Naive B cell (primary cell): ENCODE measurements around the gene SLC9C2. TPM values are rescaled to one million over a fixed set of nuclear protein-coding genes. Genes with fewer than 3 reads are reported as not detected.
"Not testable (repeated sequence)": the region's sequence is repeated elsewhere in the genome, so short reads cannot be mapped to it uniquely, and the experiment has no call there.

Experiments
- ATAC-seq, 2 donors: fragments of 150-1000 bp; cut with Tn5 transposase; 2 replicates each; pipeline ENCODE4 v1.10.0; 2021; ENCODE audit warnings: low read depth in 2 of 2, mild to moderate bottlenecking in 2 of 2, moderate library complexity in 2 of 2
- DNase-seq: peaks from one replicate; pipeline ENCODE4 v3.0.0; 2022
- H3K27ac Mint-ChIP-seq, 6 donors: one replicate each; pipeline ENCODE4 v1.8.0; 2020 to 2022; ENCODE audit warnings: mild to moderate bottlenecking in 6 of 6, mixed read lengths in 6 of 6, moderate library complexity in 5 of 6, inconsistent platforms in 2 of 6
- H3K27me3 Mint-ChIP-seq, 3 donors: one replicate each; pipeline ENCODE4 v1.8.0; 2021 to 2022; ENCODE audit warnings: mixed read lengths in 3 of 3, mild to moderate bottlenecking in 1 of 3
- H3K36me3 Mint-ChIP-seq, 2 donors: one replicate each; pipeline ENCODE4 v1.8.0; 2020 to 2022; ENCODE audit warnings: mixed read lengths in 2 of 2, inconsistent platforms in 1 of 2, mild to moderate bottlenecking in 1 of 2
- H3K4me1 Mint-ChIP-seq, 3 donors: one replicate each; pipeline ENCODE4 v1.8.0; 2020 to 2022; ENCODE audit warnings: mixed read lengths in 3 of 3, inconsistent platforms in 1 of 3, mild to moderate bottlenecking in 1 of 3, moderate library complexity in 1 of 3
- H3K4me3 Mint-ChIP-seq, 8 donors: one replicate each; pipeline ENCODE4 v1.8.0; 2020 to 2022; ENCODE audit warnings: mild to moderate bottlenecking in 8 of 8, mixed read lengths in 8 of 8, moderate library complexity in 8 of 8, inconsistent platforms in 2 of 8
- H3K9me3 Mint-ChIP-seq, 7 donors: one replicate each; pipeline ENCODE4 v1.8.0; 2020 to 2022; ENCODE audit warnings: mixed read lengths in 7 of 7, mild to moderate bottlenecking in 5 of 7, inconsistent platforms in 2 of 7, moderate library complexity in 1 of 7
- polyA plus RNA-seq, 6 donors: library from polyadenylated mRNA; unstranded; fragments of 300-500 nt; fragmentation: Illumina TruSeq; gene quantifications; one replicate each; pipeline ENCODE4 v1.2.3, GENCODE V29; 2021; ENCODE audit warnings: low read depth in 6 of 6

Gene SLC9C2
- polyA plus RNA-seq, 6 donors from 2014 or later = not detected

DNA sequence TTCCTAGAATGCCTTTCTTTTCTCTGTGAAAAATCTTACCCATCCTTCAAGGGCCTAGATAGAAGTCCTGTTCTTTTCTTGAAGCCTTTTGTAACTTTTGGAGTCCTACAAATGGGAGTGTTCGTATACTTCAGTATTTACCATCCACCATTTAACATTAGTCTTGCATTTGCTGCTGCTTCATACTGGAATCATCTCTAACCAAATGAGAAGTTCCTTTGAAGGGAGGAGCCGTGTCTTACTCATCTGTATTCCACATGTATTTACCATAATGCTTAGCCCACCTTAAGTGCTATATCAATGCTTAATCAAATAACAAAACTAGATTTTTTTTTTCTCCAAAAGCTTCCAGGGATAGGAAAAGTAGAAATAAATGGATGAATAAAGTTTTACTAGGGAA lies 118.6 kb downstream of the SLC9C2 start:
- peaks cover 3 to 14% (median 10%) of the 10 kb centered on the region in 3 donors for H3K4me1 Mint-ChIP-seq
- H3K27me3 Mint-ChIP-seq = no peaks in the 10 kb centered on the region
- ATAC-seq (no peak), DNase-seq (no peak)
- peaks cover 43 to 66% of the 10 kb centered on the region in 2 donors for H3K36me3 Mint-ChIP-seq
- H3K4me3 Mint-ChIP-seq = no peak overlapping the region
- H3K27ac Mint-ChIP-seq = peak overlapping the region in 1 of 6 donors; percentile 28
- no peaks in the 10 kb centered on the region for H3K9me3 Mint-ChIP-seq

DNA sequence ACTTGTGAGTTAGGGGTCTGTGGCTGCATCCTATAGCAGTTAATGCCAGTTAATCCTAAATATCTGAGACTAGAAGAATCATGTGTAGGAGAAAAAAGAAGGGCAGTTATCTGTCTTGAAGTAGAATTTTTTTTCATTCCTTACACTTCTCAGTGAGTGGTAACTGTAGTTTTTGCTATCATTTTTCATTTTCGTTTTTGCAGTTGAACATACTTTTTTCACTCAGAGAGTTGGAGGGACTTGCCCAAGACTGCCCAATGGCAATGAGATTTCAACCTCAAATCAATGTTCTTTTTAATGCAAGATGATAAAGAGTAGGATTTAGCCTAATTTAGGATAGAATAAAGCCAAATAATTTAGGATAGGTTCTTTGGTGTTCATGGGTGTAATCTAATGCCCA lies 120.2 kb downstream of the SLC9C2 start:
- Mint-ChIP-seq H3K9me3 (no peaks in the 10 kb centered on the region), H3K4me3 (no peak overlapping the region), H3K27me3 (no peaks in the 10 kb centered on the region), H3K27ac (no peak overlapping the region), H3K4me1 (peaks cover 17 to 25% (median 19%) of the 10 kb centered on the region in 3 donors), H3K36me3 (peaks cover 43 to 50% of the 10 kb centered on the region in 2 donors)
- DNase-seq (no peak), ATAC-seq (no peak)

DNA sequence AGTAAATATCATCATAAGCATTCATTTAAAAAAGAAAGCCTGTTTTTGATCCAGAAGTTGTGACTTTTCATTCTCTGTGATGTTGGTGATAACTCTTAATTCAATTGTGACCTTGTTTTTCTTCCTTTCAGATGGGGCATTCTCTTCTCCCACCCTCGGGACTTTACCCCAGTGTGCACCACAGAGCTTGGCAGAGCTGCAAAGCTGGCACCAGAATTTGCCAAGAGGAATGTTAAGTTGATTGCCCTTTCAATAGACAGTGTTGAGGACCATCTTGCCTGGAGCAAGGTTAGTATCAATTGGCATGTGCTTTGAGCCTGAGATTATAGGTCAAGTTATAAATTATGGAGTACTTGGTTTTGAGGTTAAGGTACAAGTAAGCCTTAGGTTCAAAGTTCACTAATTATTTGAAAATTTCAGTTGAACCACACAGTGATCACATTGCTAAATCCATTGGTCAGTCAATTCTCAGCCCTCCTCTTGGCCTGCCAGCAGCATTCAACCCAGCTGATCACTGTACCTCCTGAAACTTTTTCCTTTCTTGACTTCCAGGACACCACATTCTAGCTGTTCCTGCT lies 121.6 kb downstream of the SLC9C2 start:
- Mint-ChIP-seq H3K4me3 (peak overlapping the region in 1 of 8 donors; percentile 75), H3K27me3 (no peaks in the 10 kb centered on the region), H3K4me1 (peaks cover 20 to 29% (median 21%) of the 10 kb centered on the region in 3 donors), H3K9me3 (no peaks in the 10 kb centered on the region), H3K27ac (peak overlapping the region in 1 of 6 donors; percentile 60), H3K36me3 (peaks cover 32 to 36% of the 10 kb centered on the region in 2 donors)
- DNase-seq = no peak
- no peak for ATAC-seq

DNA sequence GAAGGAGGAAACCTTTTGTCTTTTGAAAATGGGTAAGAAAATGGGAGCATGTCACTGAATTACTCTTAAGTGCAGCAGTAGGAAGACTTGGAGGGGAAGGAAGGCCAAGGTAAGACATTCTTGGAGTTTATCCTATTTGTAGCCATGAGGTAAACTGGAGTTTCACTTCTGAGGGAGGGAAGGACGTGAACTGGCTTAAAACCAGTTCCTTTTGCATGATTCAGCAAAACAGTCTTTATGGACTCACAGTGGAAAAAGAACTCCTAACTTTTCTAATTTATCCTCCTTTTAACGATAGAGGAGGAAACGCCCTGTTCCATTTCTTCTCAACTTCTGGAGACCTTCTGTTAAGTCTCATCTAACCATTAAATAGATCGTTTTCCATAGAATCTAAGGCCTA lies 123.2 kb downstream of the SLC9C2 start:
- ATAC-seq = no peak
- H3K27me3 Mint-ChIP-seq = no peaks in the 10 kb centered on the region
- peak overlapping the region in 1 of 8 donors; percentile 89 for H3K4me3 Mint-ChIP-seq
- H3K4me1 Mint-ChIP-seq = peaks cover 33 to 36% (median 35%) of the 10 kb centered on the region in 3 donors
- H3K27ac Mint-ChIP-seq = peak overlapping the region in 2 of 6 donors; percentile 25 to 49
- DNase-seq = no peak
- no peaks in the 10 kb centered on the region for H3K9me3 Mint-ChIP-seq
- peaks cover 18 to 22% of the 10 kb centered on the region in 2 donors for H3K36me3 Mint-ChIP-seq

DNA sequence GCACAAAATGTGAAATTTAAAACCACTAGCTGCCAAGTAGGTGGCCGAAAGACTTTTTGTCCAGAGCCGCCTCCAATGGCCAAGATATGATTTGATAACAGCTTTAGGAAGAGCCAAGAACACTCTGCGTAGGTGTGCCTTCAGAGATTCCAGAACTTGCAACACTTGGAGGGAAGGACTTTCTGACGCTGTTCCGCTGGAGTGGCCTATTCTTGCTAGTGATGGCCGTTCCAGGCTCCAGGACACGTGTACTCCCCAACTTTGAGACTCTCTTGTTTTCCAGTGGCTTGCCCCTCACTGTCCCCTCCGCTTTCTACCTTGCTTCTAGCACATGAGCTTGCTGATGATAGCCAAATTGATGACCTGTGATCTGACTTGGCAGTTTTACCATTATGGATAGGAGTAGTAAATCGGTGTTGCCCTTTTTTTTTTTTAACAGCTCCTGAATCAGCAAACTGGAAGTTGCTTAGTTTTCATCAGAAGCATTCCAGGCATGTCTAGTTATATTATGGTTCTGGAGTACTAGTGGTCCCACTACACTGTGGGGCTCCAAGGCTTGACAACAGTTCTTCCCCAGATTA lies 124.7 kb downstream of the SLC9C2 start:
- Mint-ChIP-seq H3K27ac (peak overlapping the region in 3 of 6 donors; percentile 70 to 90 (median 80)), H3K9me3 (no peaks in the 10 kb centered on the region), H3K27me3 (no peaks in the 10 kb centered on the region), H3K36me3 (peaks cover 13 to 16% of the 10 kb centered on the region in 2 donors), H3K4me1 (peaks cover 40 to 44% (median 42%) of the 10 kb centered on the region in 3 donors), H3K4me3 (peak overlapping the region; percentile 88 to 95 (median 92))
- DNase-seq = no peak
- no peak for ATAC-seq

DNA sequence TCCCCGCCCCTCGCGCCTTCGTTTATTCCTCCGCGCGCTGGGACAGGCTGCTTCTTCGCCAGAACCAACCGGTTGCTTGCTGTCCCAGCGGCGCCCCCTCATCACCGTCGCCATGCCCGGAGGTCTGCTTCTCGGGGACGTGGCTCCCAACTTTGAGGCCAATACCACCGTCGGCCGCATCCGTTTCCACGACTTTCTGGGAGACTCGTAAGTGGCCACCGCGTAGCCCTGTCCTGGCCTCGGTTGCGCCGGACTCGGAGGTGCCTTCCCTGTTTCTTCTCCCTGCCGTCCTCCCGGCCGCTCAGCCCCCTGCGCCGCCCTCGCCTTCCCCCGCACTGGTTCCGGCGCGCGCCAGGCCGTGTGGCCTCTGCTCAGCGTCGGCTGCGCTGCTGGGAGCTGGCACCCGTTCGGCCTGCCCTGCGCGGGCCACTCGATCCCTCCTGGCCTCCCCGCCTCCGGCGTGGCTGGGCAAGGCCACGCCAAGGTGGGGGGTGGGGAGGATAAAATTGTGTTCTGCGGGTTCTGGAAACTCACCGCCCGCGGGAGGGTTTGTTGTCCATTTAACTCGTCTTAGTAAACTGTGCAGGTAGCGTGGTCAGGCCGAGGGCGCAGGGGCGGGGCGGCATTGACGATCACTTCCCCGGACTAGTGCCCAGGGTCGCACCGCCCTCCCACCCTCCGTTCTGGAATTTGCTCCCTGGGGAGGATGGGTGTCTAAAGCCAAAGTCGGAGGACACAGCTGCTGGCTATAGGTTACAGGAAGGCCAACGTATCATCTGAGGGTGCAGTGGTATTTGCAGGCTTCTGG lies 125.4 kb downstream of the SLC9C2 start, which contains the start of gene PRDX6:
Gene PRDX6 (plus strand): TSS at position 50 of the 808 bp plus-strand sequence. CDS start 63 bp downstream, at position 113.
- Mint-ChIP-seq H3K9me3 (no peaks in the 10 kb centered on the region), H3K27me3 (no peaks in the 10 kb centered on the region), H3K27ac (peak within 1 kb of the TSS; percentile 83 to 96 (median 92)), H3K4me1 (peaks cover 40 to 44% (median 42%) of the 10 kb centered on the region in 3 donors), H3K4me3 (peak within 1 kb of the TSS; percentile 89 to 97 (median 94)), H3K36me3 (peaks cover 12 to 14% of the 10 kb centered on the region in 2 donors)
- DNase-seq = peak; percentile 76
- ATAC-seq = peak; percentile 22 to 24

DNA sequence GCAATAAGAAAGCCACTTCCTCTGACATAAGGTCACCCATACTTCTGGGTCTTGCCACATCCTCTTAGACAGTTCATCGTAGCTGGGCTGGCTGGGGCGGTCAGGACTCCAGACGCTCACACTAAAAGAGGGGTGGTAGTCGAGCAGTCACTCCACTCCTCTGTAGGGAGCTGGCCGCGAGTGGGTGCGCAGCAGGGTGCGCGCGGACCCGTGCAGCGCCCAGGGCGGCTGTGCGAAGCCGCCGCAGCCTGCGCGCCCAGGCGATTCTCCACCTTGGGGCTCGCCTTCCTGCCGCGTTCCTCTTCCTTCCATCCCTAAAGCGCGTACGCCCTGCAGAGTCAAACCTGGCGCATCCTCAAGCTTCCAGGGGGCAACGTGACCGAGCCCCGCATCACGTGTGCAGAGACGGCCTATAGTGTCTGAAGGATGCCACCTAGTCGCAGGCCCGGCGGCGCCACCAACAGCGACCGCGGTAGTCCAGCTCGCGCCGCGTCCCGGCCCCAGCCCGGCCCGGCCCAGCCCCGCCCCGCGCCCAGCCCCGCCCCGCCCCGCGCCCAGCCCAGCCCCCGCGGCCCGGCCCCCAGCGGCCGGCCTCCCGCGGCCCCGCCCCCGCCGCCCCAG lies 126.1 kb downstream of the SLC9C2 start:
- Mint-ChIP-seq H3K27me3 (no peaks in the 10 kb centered on the region), H3K9me3 (peaks cover 0 to 5% (median 1%) of the 10 kb centered on the region in 7 donors), H3K36me3 (peaks cover 10% of the 10 kb centered on the region in 2 donors), H3K27ac (peak overlapping the region; percentile 83 to 96 (median 92)), H3K4me1 (peaks cover 39 to 44% (median 42%) of the 10 kb centered on the region in 3 donors), H3K4me3 (peak overlapping the region; percentile 89 to 97 (median 94))
- DNase-seq (peak; percentile 80), ATAC-seq (peak; percentile 89 to 91)

DNA sequence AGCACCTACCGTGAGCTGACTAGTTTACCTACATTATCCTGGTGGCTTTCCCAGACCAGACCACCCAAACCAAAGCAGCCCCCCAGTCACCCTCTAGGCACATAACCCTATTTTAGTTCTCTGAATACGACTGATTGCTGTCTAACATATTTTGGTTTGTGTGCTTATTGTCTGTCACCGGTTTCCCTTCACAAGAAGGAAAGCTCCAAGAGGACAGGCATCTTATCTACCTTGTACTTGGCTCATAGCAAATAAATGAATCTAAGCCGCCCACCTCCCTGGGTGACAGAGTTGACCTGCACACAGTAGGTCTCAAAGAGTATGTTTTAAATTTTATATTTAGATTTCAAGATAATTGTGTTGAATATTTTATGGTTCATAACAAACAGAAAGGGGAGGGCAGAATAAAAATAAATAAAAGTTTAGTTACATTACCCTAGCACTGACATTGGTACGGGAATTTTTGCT lies 126.6 kb downstream of the SLC9C2 start:
- peaks cover 36 to 44% (median 42%) of the 10 kb centered on the region in 3 donors for H3K4me1 Mint-ChIP-seq
- DNase-seq = no peak
- H3K4me3 Mint-ChIP-seq = peak overlapping the region; percentile 89 to 97 (median 94)
- H3K27me3 Mint-ChIP-seq = no peaks in the 10 kb centered on the region
- no peak for ATAC-seq
- peaks cover 9 to 10% of the 10 kb centered on the region in 2 donors for H3K36me3 Mint-ChIP-seq
- H3K9me3 Mint-ChIP-seq = peaks cover 0 to 10% (median 6%) of the 10 kb centered on the region in 7 donors
- peak overlapping the region in 4 of 6 donors; percentile 87 to 96 (median 94) for H3K27ac Mint-ChIP-seq

DNA sequence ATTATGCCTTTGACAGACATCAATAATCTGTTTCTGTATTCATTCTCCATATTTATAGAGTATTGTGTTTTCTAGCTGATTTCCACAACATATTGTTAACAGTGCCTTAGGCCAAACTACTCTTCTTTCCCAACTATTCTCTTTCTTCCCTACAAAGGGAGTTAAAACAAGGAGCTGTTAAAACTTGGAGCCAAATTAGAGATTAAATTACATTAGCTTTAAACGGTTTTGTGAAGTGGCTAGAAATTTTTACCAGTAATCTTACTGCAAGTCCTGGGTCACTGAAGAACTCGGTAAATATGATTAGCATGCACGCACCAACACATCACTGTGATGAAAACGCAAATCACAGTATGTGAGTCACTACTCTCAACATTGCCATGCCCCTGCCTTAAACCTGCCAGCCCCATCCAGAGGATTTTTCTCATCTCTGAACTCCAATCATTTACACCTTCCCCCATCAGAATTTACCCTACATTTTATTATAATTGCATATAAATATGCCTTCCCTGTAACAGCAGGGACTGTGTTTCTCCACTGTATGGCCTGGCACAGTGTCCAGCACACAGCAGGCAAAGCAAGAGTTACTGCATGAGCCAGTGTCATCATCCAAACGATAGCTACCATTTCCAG lies 127.2 kb downstream of the SLC9C2 start:
- Mint-ChIP-seq H3K4me1 (peaks cover 36 to 44% (median 42%) of the 10 kb centered on the region in 3 donors), H3K36me3 (peaks cover 9% of the 10 kb centered on the region in 2 donors), H3K27me3 (no peaks in the 10 kb centered on the region), H3K9me3 (peaks cover 0 to 13% (median 6%) of the 10 kb centered on the region in 7 donors), H3K27ac (peak overlapping the region in 4 of 6 donors; percentile 65 to 96 (median 92)), H3K4me3 (peak overlapping the region in 7 of 8 donors; percentile 27 to 97 (median 93))
- DNase-seq (no peak), ATAC-seq (no peak)

DNA sequence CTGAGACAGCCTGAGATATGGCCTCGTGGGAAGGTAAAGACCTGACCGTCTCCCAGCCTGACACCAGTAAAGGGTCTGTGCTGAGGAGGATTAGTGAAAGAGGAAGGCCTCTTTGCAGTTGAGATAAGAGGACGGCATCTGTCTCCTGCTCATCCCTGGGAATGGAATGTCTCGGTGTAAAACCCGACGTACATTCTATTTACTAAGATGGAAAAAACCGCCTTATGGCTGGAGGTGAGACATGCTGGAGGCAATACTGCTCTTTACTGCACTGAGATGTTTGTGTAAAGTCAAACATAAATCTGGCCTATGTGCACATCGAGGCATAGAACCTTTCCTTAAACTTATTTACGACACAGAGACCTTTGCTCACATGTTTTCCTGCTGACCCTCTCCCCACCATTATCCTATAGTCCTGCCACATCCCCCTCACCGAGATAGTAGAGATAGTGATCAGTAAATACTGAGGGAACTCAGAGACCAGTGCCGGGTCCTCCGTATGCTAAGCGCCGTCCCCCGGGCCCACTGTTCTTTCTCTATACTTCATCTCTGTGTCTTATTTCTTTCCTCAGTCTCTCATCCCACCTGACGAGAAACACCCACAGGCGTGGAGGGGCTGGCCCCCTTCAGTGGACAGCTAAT lies 128.0 kb downstream of the SLC9C2 start:
- H3K27ac Mint-ChIP-seq = peak overlapping the region in 4 of 6 donors; percentile 39 to 92 (median 57)
- H3K27me3 Mint-ChIP-seq, ATAC-seq, DNase-seq: not testable (repeated sequence)
- H3K36me3 Mint-ChIP-seq = peaks cover 14 to 15% of the 10 kb centered on the region in 2 donors
- H3K4me1 Mint-ChIP-seq = peaks cover 32 to 42% (median 40%) of the 10 kb centered on the region in 3 donors
- peak overlapping the region in 5 of 8 donors; percentile 5 to 77 (median 53) for H3K4me3 Mint-ChIP-seq
- H3K9me3 Mint-ChIP-seq = peaks cover 3 to 21% (median 13%) of the 10 kb centered on the region in 7 donors

DNA sequence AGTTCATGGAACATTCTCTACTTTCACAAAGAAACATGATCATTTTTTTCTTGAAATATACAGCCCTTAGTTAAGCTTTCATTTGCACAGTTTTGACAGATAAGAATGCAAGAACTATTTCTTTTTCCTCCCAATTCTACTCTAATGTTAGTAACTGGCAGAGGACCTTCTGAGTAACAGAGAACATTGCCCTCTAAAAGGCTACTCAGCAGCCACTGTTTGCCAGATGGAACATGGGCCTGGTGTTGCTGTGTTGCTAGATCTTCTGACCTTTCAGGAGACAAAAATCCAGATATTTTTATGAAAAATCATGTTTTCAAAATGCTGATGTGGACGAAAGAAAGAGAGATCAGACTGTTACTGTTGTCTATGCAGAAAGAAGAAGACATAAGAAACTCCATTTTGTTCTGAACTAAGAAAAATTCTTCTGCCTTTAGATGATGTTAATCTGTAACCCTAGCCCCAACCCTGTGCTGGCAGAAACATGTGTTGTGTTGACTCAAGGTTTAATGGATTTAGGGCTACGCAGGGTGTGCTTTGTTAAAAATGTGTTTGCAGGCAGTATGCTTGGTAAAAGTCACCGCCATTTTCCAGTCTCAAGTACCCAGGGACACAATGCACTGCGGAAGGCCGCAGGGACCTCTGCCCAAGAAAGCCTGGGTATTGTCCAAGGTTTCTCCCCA lies 128.6 kb downstream of the SLC9C2 start:
- Mint-ChIP-seq H3K4me1 (peaks cover 26 to 38% (median 33%) of the 10 kb centered on the region in 3 donors), H3K27me3 (no peaks in the 10 kb centered on the region), H3K27ac (peak overlapping the region in 2 of 6 donors; percentile 69 to 94), H3K4me3 (peak overlapping the region in 1 of 8 donors; percentile 77), H3K9me3 (peaks cover 4 to 27% (median 17%) of the 10 kb centered on the region in 7 donors), H3K36me3 (peaks cover 17 to 18% of the 10 kb centered on the region in 2 donors)
- ATAC-seq = no peak
- no peak for DNase-seq
